WERI-Rb-1 (cell line): Measurements from ENCODE around the gene YPEL2.

ENCODE experiments used
- DNase-seq: peaks from one replicate; pipeline ENCODE4 v3.0.0-alpha.2; 2020
- H3K27ac ChIP-seq: fragments of 250-450 bp; sonication (Bioruptor Pico); 2 replicates; pipeline ENCODE4 v1.5.1; 2020; ENCODE audit warnings: mild to moderate bottlenecking, moderate library complexity
- H3K27me3 ChIP-seq: fragments of 250-450 bp; sonication (Bioruptor Pico); 2 replicates; pipeline ENCODE4 v1.5.1; 2021; ENCODE audit warnings: mild to moderate bottlenecking, low read depth, moderate library complexity; ENCODE audit not compliant: insufficient read depth, severe bottlenecking
- H3K36me3 ChIP-seq: fragments of 250-450 bp; sonication (Bioruptor Pico); 2 replicates; pipeline ENCODE4 v1.5.1; 2020; ENCODE audit warnings: mild to moderate bottlenecking, moderate library complexity
- H3K4me3 ChIP-seq: 2 replicates; pipeline ENCODE4 v1.5.1; 2011; ENCODE audit warnings: low read depth, mild to moderate bottlenecking, control low read depth, low read length
- H3K9me3 ChIP-seq: fragments of 250-450 bp; sonication (Bioruptor Pico); 2 replicates; pipeline ENCODE4 v1.5.1; 2021; ENCODE audit warnings: mild to moderate bottlenecking, moderate library complexity; ENCODE audit not compliant: severe bottlenecking
- CTCF ChIP-seq: IDR thresholded peaks from 2 replicates; pipeline ENCODE4 v1.5.1; 2011; ENCODE audit warnings: low read depth, mild to moderate bottlenecking, control low read depth, inconsistent platforms, low read length

YPEL2 gene

GRCh38 chr17:59415397-59415796 lies 83.9 kb downstream of the YPEL2 start:
- no peak overlapping the region for H3K27ac ChIP-seq
- peaks cover 2% of the 10 kb centered on the region for H3K9me3 ChIP-seq
- H3K36me3 ChIP-seq, result no peaks in the 10 kb centered on the region
- H3K27me3 ChIP-seq, result no peaks in the 10 kb centered on the region
- DNase-seq, result no peak
- no peak overlapping the region for H3K4me3 ChIP-seq
- no peak for TF ChIP-seq CTCF

- Histone ChIP-seq H3K4me3 (no peak overlapping the region), H3K36me3 (no peaks in the 10 kb centered on the region), H3K27me3 (no peaks in the 10 kb centered on the region), H3K9me3 (peaks cover 2% of the 10 kb centered on the region), H3K27ac (no peak overlapping the region)
- no peak for TF ChIP-seq CTCF
- no peak for DNase-seq
Observed at GRCh38 chr17:59416184-59416583, 84.7 kb downstream of the YPEL2 start.

- H3K27me3 ChIP-seq, result no peaks in the 10 kb centered on the region
Observed at GRCh38 chr17:59417452-59417851, 86.0 kb downstream of the YPEL2 start.

DNA sequence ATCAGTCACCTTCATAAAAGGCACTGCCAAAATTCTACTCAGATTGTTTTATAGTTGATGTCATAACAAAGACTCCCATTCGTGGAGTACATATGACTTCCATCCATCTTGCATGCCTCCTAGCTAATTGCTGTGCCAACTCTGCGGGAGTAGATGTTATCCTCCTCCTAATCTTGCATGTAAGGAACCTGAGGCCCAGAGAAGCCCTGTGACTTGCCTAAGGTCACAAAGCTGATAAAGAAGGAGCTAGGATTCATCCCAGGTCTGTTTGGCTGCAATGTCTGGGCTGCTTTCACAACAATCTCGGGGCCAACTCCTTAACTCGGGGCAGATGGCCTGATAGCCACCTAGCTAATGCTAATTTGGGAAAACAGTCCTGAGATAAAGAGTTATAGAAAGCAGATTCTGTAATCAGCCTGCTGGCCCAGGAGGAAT lies 87.3 kb downstream of the YPEL2 start:
- no peak overlapping the region for H3K4me3 ChIP-seq
- no peak for DNase-seq
- H3K9me3 ChIP-seq, result peaks cover 2% of the 10 kb centered on the region
- H3K27me3 ChIP-seq, result no peaks in the 10 kb centered on the region
- H3K27ac ChIP-seq, result no peak overlapping the region
- no peaks in the 10 kb centered on the region for H3K36me3 ChIP-seq
- TF ChIP-seq CTCF, result no peak

More at GRCh38 chr17:59417452-59417851, 86.0 kb downstream of the YPEL2 start:
- peaks cover 2% of the 10 kb centered on the region for H3K9me3 ChIP-seq
- no peak overlapping the region for H3K27ac ChIP-seq
- DNase-seq, result no peak
- H3K4me3 ChIP-seq, result no peak overlapping the region
- TF ChIP-seq CTCF, result no peak
- H3K36me3 ChIP-seq, result no peaks in the 10 kb centered on the region

DNA sequence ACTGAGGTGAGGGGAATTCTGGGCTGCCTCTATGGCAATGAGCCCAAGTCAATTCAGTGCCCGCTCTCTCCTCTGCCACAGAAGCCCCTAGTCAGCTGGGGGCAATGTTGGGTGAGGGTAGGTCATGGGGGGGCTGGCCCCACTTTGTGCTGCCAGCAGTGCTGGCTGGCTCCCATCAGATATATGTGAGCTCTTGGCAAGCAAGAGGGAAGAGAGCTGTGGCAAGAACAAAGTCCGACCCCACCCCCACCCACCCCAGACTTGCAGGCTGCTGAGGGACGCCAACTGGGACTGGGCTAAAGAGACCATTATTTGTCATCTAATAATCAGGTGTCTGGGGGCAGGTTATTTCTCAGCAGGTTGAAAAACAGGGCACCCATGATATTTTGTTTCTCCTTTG lies 89.4 kb downstream of the YPEL2 start:
- Histone ChIP-seq H3K27ac (no peak overlapping the region), H3K4me3 (no peak overlapping the region), H3K27me3 (no peaks in the 10 kb centered on the region), H3K9me3 (peaks cover 2% of the 10 kb centered on the region), H3K36me3 (no peaks in the 10 kb centered on the region)
- no peak for DNase-seq
- no peak for TF ChIP-seq CTCF

- no peak overlapping the region for H3K4me3 ChIP-seq
- DNase-seq, result no peak
- H3K27ac ChIP-seq, result no peak overlapping the region
- no peak for TF ChIP-seq CTCF
- H3K36me3 ChIP-seq, result no peaks in the 10 kb centered on the region
- peaks cover 2% of the 10 kb centered on the region for H3K9me3 ChIP-seq
- H3K27me3 ChIP-seq, result no peaks in the 10 kb centered on the region
Observed at GRCh38 chr17:59421722-59422121, 90.3 kb downstream of the YPEL2 start.
